Neural cell (in vitro differentiated cells): Measurements from ENCODE around the gene DNAJB6. TPM values are rescaled to one million over a fixed set of nuclear protein-coding genes. Genes with fewer than 3 reads are reported as not detected.

Experiments
- H2AFZ ChIP-seq: fragments of 200-600, 300-800 bp; sonication (generic), shearing (Covaris generic); 2 replicates; pipeline ENCODE4 v1.6.0; 2014; ENCODE audit warnings: low read depth, mild to moderate bottlenecking, antibody characterized with exemption, low read length, moderate library complexity
- H3F3A ChIP-seq: fragments of 200-600 bp; shearing (Covaris generic); 2 replicates; pipeline ENCODE4 v1.6.1; 2016; ENCODE audit warnings: mild to moderate bottlenecking, moderate library complexity, mixed read lengths, antibody characterized with exemption, low read length; ENCODE audit not compliant: insufficient read depth, poor library complexity, severe bottlenecking
- H3K27ac ChIP-seq: fragments of 200-600, 300-800 bp; sonication (generic), shearing (Covaris generic); 2 replicates; pipeline ENCODE4 v1.5.1; 2014; ENCODE audit warnings: mild to moderate bottlenecking, low read length, moderate library complexity
- H3K27me3 ChIP-seq: fragments of 300-800, 200-600 bp; sonication (generic), shearing (Covaris generic); 2 replicates; pipeline ENCODE4 v1.6.0; 2014; ENCODE audit warnings: mild to moderate bottlenecking, low read depth, low read length, moderate library complexity; ENCODE audit not compliant: insufficient read depth
- H3K36me3 ChIP-seq: fragments of 300-800, 200-600 bp; sonication (generic), shearing (Covaris generic); 2 replicates; pipeline ENCODE4 v1.5.1; 2014; ENCODE audit warnings: mild to moderate bottlenecking, antibody characterized with exemption, low read length, moderate library complexity; ENCODE audit not compliant: insufficient read depth
- H3K4me2 ChIP-seq: fragments of 300-800, 200-600 bp; sonication (generic), shearing (Covaris generic); 2 replicates; pipeline ENCODE4 v1.6.0; 2014; ENCODE audit warnings: mild to moderate bottlenecking, low read length
- H3K4me3 ChIP-seq: fragments of 300-800, 200-600 bp; sonication (generic), shearing (Covaris generic); 2 replicates; pipeline ENCODE4 v1.5.1; 2014; ENCODE audit warnings: mild to moderate bottlenecking, low read length, moderate library complexity
- H3K79me2 ChIP-seq: fragments of 200-600 bp; shearing (Covaris generic); replicated peaks from 2 replicates; pipeline ENCODE4 v1.6.0; 2014; ENCODE audit warnings: mild to moderate bottlenecking, low read length, moderate library complexity; ENCODE audit not compliant: insufficient read depth
- H3K9ac ChIP-seq: fragments of 300-800, 200-600 bp; sonication (generic), shearing (Covaris generic); 2 replicates; pipeline ENCODE4 v1.6.1; 2016; ENCODE audit warnings: mild to moderate bottlenecking, low read length, mixed read lengths
- H3K9me2 ChIP-seq: fragments of 200-600 bp; shearing (Covaris generic); 2 replicates; pipeline ENCODE4 v1.6.1; 2016; ENCODE audit warnings: mild to moderate bottlenecking, low read length, mixed read lengths; ENCODE audit not compliant: insufficient read depth
- H3K9me3 ChIP-seq: fragments of 200-600, 300-800 bp; sonication (generic), shearing (Covaris generic); 2 replicates; pipeline ENCODE4 v1.6.1; 2016; ENCODE audit warnings: mild to moderate bottlenecking, mixed run types, low read length, moderate library complexity, mixed read lengths
- H4K20me1 ChIP-seq: fragments of 200-600 bp; shearing (Covaris generic); 2 replicates; pipeline ENCODE4 v1.6.1; 2016; ENCODE audit warnings: mild to moderate bottlenecking, mixed run types; ENCODE audit not compliant: insufficient read depth
- CTCF ChIP-seq: fragments of 450-650 bp; IDR thresholded peaks from 2 replicates; pipeline ENCODE4 v1.5.1; 2014; ENCODE audit warnings: antibody characterized with exemption, mild to moderate bottlenecking, moderate library complexity; ENCODE audit not compliant: poor library complexity, severe bottlenecking
- EP300 ChIP-seq: fragments of 450-650 bp; conservative IDR thresholded peaks from 2 replicates; pipeline ENCODE4 v1.6.1; 2014; ENCODE audit warnings: antibody characterized with exemption, mild to moderate bottlenecking, moderate library complexity; ENCODE audit not compliant: poor library complexity, severe bottlenecking
- EZH2 ChIP-seq: fragments of 200-600, 300-800 bp; shearing (Covaris generic), sonication (generic); IDR thresholded peaks from 2 replicates; pipeline ENCODE4 v1.6.1; 2014; ENCODE audit warnings: antibody characterized with exemption, low read length, borderline replicate concordance, mild to moderate bottlenecking; ENCODE audit not compliant: insufficient read depth, poor library complexity, severe bottlenecking
- MXI1 ChIP-seq: fragments of 450-650 bp; conservative IDR thresholded peaks from 2 replicates; pipeline ENCODE4 v1.6.1; 2014; ENCODE audit warnings: antibody characterized with exemption, mild to moderate bottlenecking; ENCODE audit not compliant: poor library complexity, severe bottlenecking
- POLR2AphosphoS5 ChIP-seq: IDR thresholded peaks from 2 replicates; pipeline ENCODE4 v1.6.1; 2012
- RAD21 ChIP-seq: fragments of 450-650 bp; conservative IDR thresholded peaks from 2 replicates; pipeline ENCODE4 v1.6.1; 2014; ENCODE audit warnings: antibody characterized with exemption, mild to moderate bottlenecking, moderate library complexity
- REST ChIP-seq: IDR thresholded peaks from 2 replicates; pipeline ENCODE4 v1.6.1; 2012; ENCODE audit warnings: borderline replicate concordance
- SMC3 ChIP-seq: fragments of 450-650 bp; conservative IDR thresholded peaks from 2 replicates; pipeline ENCODE4 v1.6.1; 2014; ENCODE audit warnings: antibody characterized with exemption, mild to moderate bottlenecking, moderate library complexity; ENCODE audit not compliant: poor library complexity
- TAF1 ChIP-seq: IDR thresholded peaks from 2 replicates; pipeline ENCODE4 v1.6.1; 2012; ENCODE audit warnings: low read depth
- polyA plus RNA-seq: library from polyadenylated mRNA; depleted of rRNA; stranded (reverse); fragments of >200 nt; gene quantifications from 2 replicates; pipeline ENCODE4 v1.2.3, GENCODE V29; 2014

DNAJB6 gene
- polyA plus RNA-seq, 1 donor from 2014 or later, result 427 TPM

- H3K9me2 ChIP-seq, result no peaks in the 10 kb centered on the region
- H3F3A ChIP-seq, result no peaks in the 10 kb centered on the region
- H3K27me3 ChIP-seq, result no peaks in the 10 kb centered on the region
- H2AFZ ChIP-seq, result no peak overlapping the region
- no peak overlapping the region for H3K4me3 ChIP-seq
- peaks cover 4% of the 10 kb centered on the region for H3K9me3 ChIP-seq
- H4K20me1 ChIP-seq, result no peaks in the 10 kb centered on the region
- no peaks in the 10 kb centered on the region for H3K36me3 ChIP-seq
- no peak overlapping the region for H3K27ac ChIP-seq
- no peaks in the 10 kb centered on the region for H3K79me2 ChIP-seq
- TF ChIP-seq EP300, result no peak
- no peak for TF ChIP-seq POLR2AphosphoS5
- TF ChIP-seq REST, result no peak
- TF ChIP-seq MXI1, result no peak
- no peak overlapping the region for H3K4me2 ChIP-seq
- H3K9ac ChIP-seq, result no peak overlapping the region
Measured at GRCh38 chr7:157441023-157441399, 104.2 kb downstream of the DNAJB6 start.

- no peaks in the 10 kb centered on the region for H3F3A ChIP-seq
- no peak overlapping the region for H3K4me2 ChIP-seq
- no peaks in the 10 kb centered on the region for H3K27me3 ChIP-seq
- peaks cover 4% of the 10 kb centered on the region for H3K9me3 ChIP-seq
- H3K27ac ChIP-seq, result no peak overlapping the region
- H3K9ac ChIP-seq, result no peak overlapping the region
- no peak overlapping the region for H3K4me3 ChIP-seq
- H3K9me2 ChIP-seq, result no peaks in the 10 kb centered on the region
- H4K20me1 ChIP-seq, result no peaks in the 10 kb centered on the region
- H3K36me3 ChIP-seq, result no peaks in the 10 kb centered on the region
- no peak overlapping the region for H2AFZ ChIP-seq
- no peaks in the 10 kb centered on the region for H3K79me2 ChIP-seq
- no peak for TF ChIP-seq REST
- TF ChIP-seq MXI1, result no peak
- TF ChIP-seq SMC3, result no peak
- no peak for TF ChIP-seq EZH2
- no peak for TF ChIP-seq EP300
- TF ChIP-seq TAF1, result no peak
- TF ChIP-seq RAD21, result no peak
- TF ChIP-seq CTCF, result no peak
- TF ChIP-seq POLR2AphosphoS5, result no peak
Measured at GRCh38 chr7:157442456-157442855, 105.7 kb downstream of the DNAJB6 start.
